CD4-positive, CD25-positive, alpha-beta regulatory T cell (primary cell): Measurements from ENCODE around the gene PODXL2. TPM values are rescaled to one million over a fixed set of nuclear protein-coding genes. Genes with fewer than 3 reads are reported as not detected.

Source experiments
- ATAC-seq, 2 donors: fragments of 150-1000 bp; cut with Tn5 transposase; one replicate each; pipeline ENCODE4 v1.10.0; 2021; ENCODE audit warnings: low read depth in 2 of 2, moderate number of reproducible peaks in 2 of 2, moderate library complexity in 1 of 2
- DNase-seq, 3 donors: peaks; one replicate each; pipeline versions ENCODE4 v3.0.0 to v3.0.0-alpha.2; 2012 to 2022; ENCODE audit warnings: mixed read lengths in 1 of 3
- H3K27ac ChIP-seq: one replicate; pipeline ENCODE4 v1.7.0; 2013; ENCODE audit warnings: mild to moderate bottlenecking, low read length; ENCODE audit not compliant: insufficient read depth, poor library complexity, severe bottlenecking
- H3K27me3 ChIP-seq: one replicate; pipeline ENCODE4 v1.7.0; 2013; ENCODE audit warnings: low read length; ENCODE audit not compliant: control insufficient read depth, insufficient read depth
- H3K36me3 ChIP-seq: one replicate; pipeline ENCODE4 v1.7.0; 2013; ENCODE audit warnings: mild to moderate bottlenecking, low read length, moderate library complexity; ENCODE audit not compliant: control insufficient read depth, insufficient read depth
- H3K4me1 ChIP-seq: 2 replicates; pipeline ENCODE4 v1.7.0; 2013; ENCODE audit warnings: mild to moderate bottlenecking, low read length; ENCODE audit not compliant: insufficient read depth, control insufficient read depth, poor library complexity, severe bottlenecking
- H3K4me3 ChIP-seq: one replicate; pipeline ENCODE4 v1.7.0; 2013; ENCODE audit warnings: low read depth, mild to moderate bottlenecking, low read length, moderate library complexity
- H3K9me3 ChIP-seq, 2 experiments: 1 replicate in 1 of 2; 2 replicates in 1 of 2; pipeline ENCODE4 v1.7.0; 2013; ENCODE audit warnings: low read length in 2 of 2, mild to moderate bottlenecking in 1 of 2, moderate library complexity in 1 of 2; ENCODE audit not compliant: control insufficient read depth in 2 of 2
- H3K27ac Mint-ChIP-seq, 3 donors: one replicate each; pipeline ENCODE4 v1.8.0; 2020 to 2022; ENCODE audit warnings: mild to moderate bottlenecking in 3 of 3, mixed read lengths in 3 of 3, moderate library complexity in 2 of 3
- H3K27me3 Mint-ChIP-seq: one replicate; pipeline ENCODE4 v1.8.0; 2022; ENCODE audit warnings: mild to moderate bottlenecking, mixed read lengths
- H3K36me3 Mint-ChIP-seq: one replicate; pipeline ENCODE4 v1.8.0; 2020; ENCODE audit warnings: mixed read lengths
- H3K4me1 Mint-ChIP-seq, 4 donors: one replicate each; pipeline ENCODE4 v1.8.0; 2020 to 2022; ENCODE audit warnings: mixed read lengths in 4 of 4, mild to moderate bottlenecking in 1 of 4
- H3K4me3 Mint-ChIP-seq, 4 donors: one replicate each; pipeline ENCODE4 v1.8.0; 2020 to 2022; ENCODE audit warnings: mild to moderate bottlenecking in 4 of 4, mixed read lengths in 4 of 4, moderate library complexity in 3 of 4
- H3K9me3 Mint-ChIP-seq, 7 donors: one replicate each; pipeline ENCODE4 v1.8.0; 2020 to 2022; ENCODE audit warnings: mixed read lengths in 7 of 7, mild to moderate bottlenecking in 3 of 7, moderate library complexity in 2 of 7
- polyA plus RNA-seq, 4 donors: library from polyadenylated mRNA; unstranded; fragments of 300-500 nt; fragmentation: Illumina TruSeq; gene quantifications; one replicate each; pipeline ENCODE4 v1.2.3, GENCODE V29; 2021
- total RNA-seq: library from RNA; stranded (reverse); gene quantifications from one replicate; pipeline ENCODE4 v1.2.3, GENCODE V29; 2022

Gene PODXL2
- total and polyA plus RNA-seq, 5 donors from 2014 or later = 0.87 to 3.1 (median 1.7) TPM

GRCh38 chr3:127720161-127720823, 91.3 kb downstream of the PODXL2 start:
- ATAC-seq = no peak
- H3K4me3 ChIP-seq = no peak overlapping the region
- H3K4me1 ChIP-seq = no peaks in the 10 kb centered on the region
- no peak overlapping the region for H3K4me3 Mint-ChIP-seq
- no peaks in the 10 kb centered on the region for H3K36me3 ChIP-seq
- H3K27me3 ChIP-seq = no peaks in the 10 kb centered on the region
- no peaks in the 10 kb centered on the region for H3K9me3 ChIP-seq
- H3K36me3 Mint-ChIP-seq = no peaks in the 10 kb centered on the region
- H3K27ac Mint-ChIP-seq = no peak overlapping the region
- peaks cover 23% of the 10 kb centered on the region for H3K27me3 Mint-ChIP-seq
- DNase-seq = no peak
- H3K4me1 Mint-ChIP-seq = no peaks in the 10 kb centered on the region
- peaks cover 0 to 2% (median 0%) of the 10 kb centered on the region in 7 donors for H3K9me3 Mint-ChIP-seq
- no peak overlapping the region for H3K27ac ChIP-seq

DNA sequence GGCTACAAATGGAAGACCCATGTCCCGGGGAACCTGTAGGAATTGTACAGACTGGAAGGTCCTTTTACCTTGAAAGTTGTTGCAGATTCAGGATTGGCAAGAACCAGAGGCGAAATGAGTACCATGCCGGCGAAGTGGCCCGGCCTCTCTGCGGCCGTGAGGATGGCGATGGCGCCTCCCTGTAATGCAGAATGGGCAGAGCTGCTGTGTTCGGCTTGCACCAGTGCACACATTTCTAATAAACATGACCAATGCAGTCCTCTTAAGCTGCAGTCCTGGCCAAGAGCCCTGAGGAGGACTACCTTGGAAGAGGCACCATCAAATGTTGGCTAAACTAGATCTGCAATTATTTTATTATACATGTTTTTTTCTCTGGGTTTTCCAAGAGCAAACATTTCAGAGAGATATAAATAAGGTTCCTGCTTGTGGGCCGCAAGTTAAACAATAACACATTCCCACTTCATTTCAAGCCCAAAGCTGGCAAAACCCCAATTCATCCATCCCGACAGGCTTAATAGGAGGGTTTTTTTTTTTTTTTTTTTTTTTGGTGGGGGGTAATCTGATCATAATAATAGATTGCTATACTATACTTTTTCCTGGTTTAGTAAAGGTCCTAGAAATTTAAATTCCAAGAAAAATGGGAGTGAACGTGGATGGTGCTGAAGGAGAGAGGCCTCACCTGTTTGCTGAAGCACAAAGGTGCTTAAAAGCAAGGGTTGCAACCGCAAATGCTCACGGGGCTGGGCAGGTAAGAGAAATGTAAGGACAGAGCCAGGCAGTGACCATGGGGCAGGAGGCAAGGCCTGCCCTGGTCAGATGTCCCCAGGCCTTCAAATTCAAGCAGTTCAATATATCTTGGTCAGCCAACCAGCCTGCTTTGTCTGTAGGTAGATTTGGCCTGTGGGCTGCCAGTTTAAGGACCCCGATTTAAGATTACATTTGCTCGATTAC, 92.3 kb downstream of the PODXL2 start:
- ATAC-seq (no peak), DNase-seq (no peak)
- peaks cover 30% of the 10 kb centered on the region for H3K27me3 Mint-ChIP-seq
- H3K4me1 Mint-ChIP-seq = no peaks in the 10 kb centered on the region
- no peak overlapping the region for H3K27ac Mint-ChIP-seq
- no peaks in the 10 kb centered on the region for H3K36me3 Mint-ChIP-seq
- Histone ChIP-seq H3K4me1 (no peaks in the 10 kb centered on the region), H3K9me3 (no peaks in the 10 kb centered on the region), H3K36me3 (no peaks in the 10 kb centered on the region), H3K4me3 (no peak overlapping the region), H3K27ac (no peak overlapping the region), H3K27me3 (no peaks in the 10 kb centered on the region)
- peaks cover 0 to 2% (median 0%) of the 10 kb centered on the region in 7 donors for H3K9me3 Mint-ChIP-seq
- H3K4me3 Mint-ChIP-seq = no peak overlapping the region

DNA sequence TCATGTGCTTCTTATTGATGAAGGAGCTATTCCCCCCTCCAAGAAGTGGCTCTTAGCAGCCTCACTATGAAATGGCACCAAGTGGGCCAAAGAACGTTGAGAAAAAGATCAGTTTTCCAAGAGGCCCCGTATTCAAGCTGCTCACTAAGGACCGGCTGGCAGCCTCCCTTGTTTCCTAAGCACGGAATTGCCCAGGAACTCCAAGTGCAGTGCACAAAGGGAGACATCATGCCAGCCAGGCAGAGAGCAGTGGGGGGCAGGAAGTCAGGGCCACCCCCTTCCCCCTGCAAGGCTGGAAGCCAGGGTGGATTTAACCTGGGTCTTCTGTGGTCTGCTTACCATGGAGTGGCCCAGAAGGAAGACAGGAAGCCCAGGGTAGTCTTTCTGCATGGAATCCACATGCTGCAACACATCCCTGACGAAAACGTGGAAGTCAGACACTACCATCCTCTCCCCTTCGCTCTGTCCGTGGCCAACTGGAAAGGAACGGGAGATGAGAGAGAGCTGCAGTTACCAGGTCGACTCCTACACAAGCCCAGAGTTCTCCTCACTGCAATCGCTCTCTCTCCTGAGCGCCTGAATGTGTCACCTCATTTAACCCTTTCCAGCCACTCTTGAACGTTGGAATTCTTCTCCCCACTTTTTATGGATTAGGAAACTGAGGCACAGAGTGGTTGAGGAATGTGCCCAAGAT, 93.3 kb downstream of the PODXL2 start:
- ATAC-seq (no peak), DNase-seq (no peak)
- H3K27ac ChIP-seq = no peak overlapping the region
- Mint-ChIP-seq H3K4me1 (no peaks in the 10 kb centered on the region), H3K9me3 (peaks cover 0 to 2% (median 0%) of the 10 kb centered on the region in 7 donors), H3K27ac (no peak overlapping the region), H3K27me3 (peaks cover 30% of the 10 kb centered on the region), H3K4me3 (no peak overlapping the region), H3K36me3 (no peaks in the 10 kb centered on the region)
- H3K27me3 ChIP-seq = no peaks in the 10 kb centered on the region
- no peaks in the 10 kb centered on the region for H3K36me3 ChIP-seq
- H3K9me3 ChIP-seq = no peaks in the 10 kb centered on the region
- H3K4me3 ChIP-seq = no peak overlapping the region
- no peaks in the 10 kb centered on the region for H3K4me1 ChIP-seq

Other genes with a start within 250 kb of the PODXL2 start
- gene TPRA1, start 38.5 kb upstream of the PODXL2 start, total RNA-seq = 15.9 TPM
- 10 to 100 TPM; 14.0 to 27.4 (median 24.5) TPM for gene TPRA1, start 38.5 kb upstream of the PODXL2 start, polyA plus RNA-seq
- gene MCM2, start 30.8 kb upstream of the PODXL2 start, total RNA-seq = 15.7 TPM
- gene MCM2, start 30.8 kb upstream of the PODXL2 start, polyA plus RNA-seq = 10 to 100 TPM; 14.4 to 17.2 (median 16.2) TPM
- 130 TPM for gene ABTB1, start 43.8 kb downstream of the PODXL2 start, total RNA-seq
- 100 to 1,000 TPM; 120 to 129 (median 121) TPM for gene ABTB1, start 43.8 kb downstream of the PODXL2 start, polyA plus RNA-seq
- 1.7 TPM for gene MGLL, start 193.3 kb downstream of the PODXL2 start, total RNA-seq
- gene MGLL, start 193.3 kb downstream of the PODXL2 start, polyA plus RNA-seq = 1 to 10 TPM in 1 of 4 donors, under 1 TPM in 1, not detected in 2; 0.06 to 1.4 TPM